Endothelial cell (in vitro differentiated cells): Measurements from ENCODE around the gene KLHDC2. TPM values are rescaled to one million over a fixed set of nuclear protein-coding genes. Genes with fewer than 3 reads are reported as not detected.
"Not testable (repeated sequence)": the region's sequence is repeated elsewhere in the genome, so short reads cannot be mapped to it uniquely, and the experiment has no call there.

Experiments
- DNase-seq: peaks from one replicate; pipeline ENCODE4 v3.0.0; 2021; ENCODE audit warnings: low spot score
- H3K27ac Mint-ChIP-seq: one replicate; pipeline ENCODE4 v1.8.0; 2021; ENCODE audit warnings: mixed read lengths, inconsistent platforms; ENCODE audit not compliant: unreplicated experiment
- H3K27me3 Mint-ChIP-seq: one replicate; pipeline ENCODE4 v1.8.0; 2021; ENCODE audit warnings: mild to moderate bottlenecking, moderate library complexity, mixed read lengths, inconsistent platforms; ENCODE audit not compliant: unreplicated experiment
- H3K36me3 Mint-ChIP-seq: one replicate; pipeline ENCODE4 v1.8.0; 2021; ENCODE audit warnings: mild to moderate bottlenecking, low read depth, mixed read lengths, inconsistent platforms; ENCODE audit not compliant: unreplicated experiment
- H3K4me1 Mint-ChIP-seq: one replicate; pipeline ENCODE4 v1.8.0; 2021; ENCODE audit warnings: mild to moderate bottlenecking, mixed read lengths, inconsistent platforms; ENCODE audit not compliant: unreplicated experiment
- H3K4me3 Mint-ChIP-seq: one replicate; pipeline ENCODE4 v1.8.0; 2021; ENCODE audit warnings: mild to moderate bottlenecking, mixed read lengths, inconsistent platforms; ENCODE audit not compliant: unreplicated experiment
- H3K9me3 Mint-ChIP-seq: one replicate; pipeline ENCODE4 v1.8.0; 2021; ENCODE audit warnings: mixed read lengths, inconsistent platforms; ENCODE audit not compliant: unreplicated experiment
- CTCF ChIP-seq: fragments of 200-600 bp; sonication (generic); IDR thresholded peaks from one replicate; pipeline ENCODE4 v1.5.0; 2021; ENCODE audit warnings: antibody characterized with exemption; ENCODE audit not compliant: unreplicated experiment
- total RNA-seq: library from RNA; stranded (reverse); fragmentation: NEBNext Ultra II Directional; extraction: Animal tissue kit (Norgen Biotek cat#: 25700); gene quantifications from one replicate; pipeline ENCODE4 v1.2.1, GENCODE V29; 2021; ENCODE audit not compliant: unreplicated experiment

The KLHDC2 gene
- total RNA-seq, 1 donor from 2014 or later: 39.7 TPM

DNA sequence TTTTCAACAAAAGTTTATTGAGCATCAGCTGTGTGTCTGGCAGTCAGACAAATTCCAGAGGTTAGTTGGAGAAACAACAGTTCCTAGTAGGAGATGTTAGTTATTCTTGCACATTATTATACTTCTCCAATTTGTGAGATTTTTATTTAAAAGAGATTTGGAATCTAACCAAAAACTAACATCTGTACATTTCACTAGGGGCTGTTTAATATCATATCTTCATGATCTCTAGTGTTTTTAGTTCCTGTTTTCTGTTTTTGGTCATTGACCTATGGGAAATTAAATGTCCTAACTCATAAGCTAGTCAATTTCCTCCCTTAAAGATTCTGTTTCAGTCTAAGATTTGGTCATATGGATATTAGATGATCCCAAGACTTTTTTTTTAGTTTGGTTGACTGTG is 34.1 kb upstream of the KLHDC2 start:
- Mint-ChIP-seq H3K4me3 (no peak overlapping the region), H3K4me1 (no peaks in the 10 kb centered on the region), H3K27me3 (no peaks in the 10 kb centered on the region), H3K9me3 (no peaks in the 10 kb centered on the region), H3K36me3 (no peaks in the 10 kb centered on the region), H3K27ac (no peak overlapping the region)
- no peak for DNase-seq
- TF ChIP-seq CTCF: no peak

DNA sequence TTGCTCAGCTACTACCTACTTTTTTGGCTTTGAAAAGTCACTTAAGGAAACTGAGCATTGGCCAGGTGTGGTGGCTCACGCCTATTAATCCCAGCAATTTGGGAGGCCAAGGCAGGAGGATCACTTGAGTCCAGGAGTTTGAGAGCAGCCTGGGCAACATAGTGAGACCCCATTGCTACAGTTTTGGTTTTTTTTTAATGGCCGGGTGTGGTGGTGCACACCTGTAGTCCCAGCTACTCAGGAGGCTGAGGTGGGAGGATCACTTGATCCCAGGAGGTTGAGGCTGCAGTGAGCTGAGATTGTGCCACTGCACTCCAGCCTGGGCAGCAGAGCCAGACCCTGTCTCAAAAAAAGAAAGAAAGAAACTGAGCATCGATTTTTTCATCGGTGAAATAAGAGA is 32.3 kb upstream of the KLHDC2 start:
- not testable (repeated sequence) for H3K27me3 Mint-ChIP-seq, H3K27ac Mint-ChIP-seq, H3K36me3 Mint-ChIP-seq, H3K9me3 Mint-ChIP-seq, H3K4me3 Mint-ChIP-seq, H3K4me1 Mint-ChIP-seq, DNase-seq

DNA sequence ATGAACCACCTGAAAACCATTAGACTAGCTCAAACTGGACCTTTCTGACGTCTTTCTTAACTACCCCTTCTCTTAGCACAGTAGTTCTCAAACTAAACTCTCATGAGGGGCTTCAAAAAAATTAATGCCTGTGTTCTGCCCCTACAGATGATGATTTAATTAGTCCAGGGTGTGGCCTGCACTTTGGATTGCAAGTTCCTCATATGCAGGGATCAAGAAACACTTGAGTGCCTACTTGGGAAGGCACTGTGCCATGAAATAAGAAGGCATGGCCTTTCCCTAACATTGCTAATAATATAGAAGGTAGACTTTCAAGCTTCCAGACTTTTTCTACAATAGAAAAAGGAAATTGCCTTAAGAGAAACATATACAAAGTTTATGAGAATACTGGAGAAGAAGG is 22.8 kb upstream of the KLHDC2 start:
- Mint-ChIP-seq H3K36me3 (no peaks in the 10 kb centered on the region), H3K4me3 (no peak overlapping the region), H3K9me3 (no peaks in the 10 kb centered on the region), H3K27me3 (no peaks in the 10 kb centered on the region), H3K4me1 (no peaks in the 10 kb centered on the region), H3K27ac (no peak overlapping the region)
- no peak for TF ChIP-seq CTCF
- DNase-seq: no peak

- DNase-seq, H3K9me3 Mint-ChIP-seq, H3K4me1 Mint-ChIP-seq, H3K27ac Mint-ChIP-seq, H3K27me3 Mint-ChIP-seq, H3K36me3 Mint-ChIP-seq, H3K4me3 Mint-ChIP-seq: not testable (repeated sequence)
Observed at GRCh38 chr14:49746476-49746875, 21.5 kb upstream of the KLHDC2 start.

- TF ChIP-seq CTCF: no peak
- H3K4me1 Mint-ChIP-seq: no peaks in the 10 kb centered on the region
- H3K27ac Mint-ChIP-seq: no peak overlapping the region
- H3K4me3 Mint-ChIP-seq: no peak overlapping the region
- no peak for DNase-seq
- H3K9me3 Mint-ChIP-seq: no peaks in the 10 kb centered on the region
- H3K36me3 Mint-ChIP-seq: no peaks in the 10 kb centered on the region
- H3K27me3 Mint-ChIP-seq: peaks cover 2% of the 10 kb centered on the region
Observed at GRCh38 chr14:49754570-49755097, 13.3 kb upstream of the KLHDC2 start.

- TF ChIP-seq CTCF: no peak
- Mint-ChIP-seq H3K9me3 (no peaks in the 10 kb centered on the region), H3K4me1 (no peaks in the 10 kb centered on the region), H3K27me3 (peaks cover 2% of the 10 kb centered on the region), H3K36me3 (no peaks in the 10 kb centered on the region), H3K27ac (no peak overlapping the region), H3K4me3 (no peak overlapping the region)
- no peak for DNase-seq
Observed at GRCh38 chr14:49755378-49755777, 12.6 kb upstream of the KLHDC2 start.
